HFF-Myc (cell line): Measurements from ENCODE around the gene TRMT6.

Experiments used
- DNase-seq: peaks from one replicate; pipeline ENCODE4 v3.0.0-alpha.2; 2011; ENCODE audit warnings: low read depth; ENCODE audit errors: extremely low read depth
- H3K4me3 ChIP-seq: replicated peaks from 2 replicates; pipeline ENCODE4 v1.5.1; 2011; ENCODE audit warnings: low read depth, mild to moderate bottlenecking, control low read depth, low read length
- TF ChIP-seq, protein P1 (sequence below): IDR thresholded peaks from 2 replicates; pipeline ENCODE4 v1.5.1; 2012; ENCODE audit warnings: mild to moderate bottlenecking, low read depth, low read length, control low read depth; ENCODE audit errors: missing control alignments

The TRMT6 gene

GRCh38 chr20:5950271-5951031, at the start of gene TRMT6, which contains the start of gene MCM8:
Gene TRMT6, minus strand, starts transcription at chr20:5950533. Its CDS starts 128 bp downstream, at chr20:5950405.
Gene MCM8, plus strand, starts transcription at chr20:5950652. Its CDS starts 1,364 bp downstream, at chr20:5952016.
- DNase-seq, result peak; percentile 83
- TF ChIP-seq, protein P1, sequence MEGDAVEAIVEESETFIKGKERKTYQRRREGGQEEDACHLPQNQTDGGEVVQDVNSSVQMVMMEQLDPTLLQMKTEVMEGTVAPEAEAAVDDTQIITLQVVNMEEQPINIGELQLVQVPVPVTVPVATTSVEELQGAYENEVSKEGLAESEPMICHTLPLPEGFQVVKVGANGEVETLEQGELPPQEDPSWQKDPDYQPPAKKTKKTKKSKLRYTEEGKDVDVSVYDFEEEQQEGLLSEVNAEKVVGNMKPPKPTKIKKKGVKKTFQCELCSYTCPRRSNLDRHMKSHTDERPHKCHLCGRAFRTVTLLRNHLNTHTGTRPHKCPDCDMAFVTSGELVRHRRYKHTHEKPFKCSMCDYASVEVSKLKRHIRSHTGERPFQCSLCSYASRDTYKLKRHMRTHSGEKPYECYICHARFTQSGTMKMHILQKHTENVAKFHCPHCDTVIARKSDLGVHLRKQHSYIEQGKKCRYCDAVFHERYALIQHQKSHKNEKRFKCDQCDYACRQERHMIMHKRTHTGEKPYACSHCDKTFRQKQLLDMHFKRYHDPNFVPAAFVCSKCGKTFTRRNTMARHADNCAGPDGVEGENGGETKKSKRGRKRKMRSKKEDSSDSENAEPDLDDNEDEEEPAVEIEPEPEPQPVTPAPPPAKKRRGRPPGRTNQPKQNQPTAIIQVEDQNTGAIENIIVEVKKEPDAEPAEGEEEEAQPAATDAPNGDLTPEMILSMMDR, result no peak
- peak within 1 kb of the TSS; percentile 89 for H3K4me3 ChIP-seq

GRCh38 chr20:5999783-6000182, 49.5 kb upstream of the TRMT6 start:
- H3K4me3 ChIP-seq, result no peak overlapping the region
- DNase-seq, result no peak
- TF ChIP-seq, protein P1, result no peak

DNA sequence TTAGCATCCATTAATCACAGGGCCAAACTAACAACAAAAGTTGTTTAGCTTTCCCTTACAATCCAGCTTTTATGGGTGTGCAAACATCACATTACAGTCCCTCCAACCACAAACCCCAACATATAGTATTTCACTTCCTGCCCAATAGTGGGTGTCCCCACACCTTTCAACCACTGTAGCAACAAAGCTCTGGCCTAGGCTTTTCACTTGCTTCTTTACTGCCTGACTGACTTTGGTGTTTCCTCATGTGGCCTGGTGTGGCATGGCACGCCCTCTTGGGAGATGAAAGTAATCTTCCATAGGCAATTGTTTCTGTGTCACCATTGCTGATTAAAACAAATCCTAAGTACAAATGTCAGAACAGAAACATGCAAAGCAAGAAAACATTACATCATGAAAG, 46.4 kb upstream of the TRMT6 start:
- TF ChIP-seq, protein P1, result no peak
- DNase-seq, result no peak
- H3K4me3 ChIP-seq, result no peak overlapping the region

DNA sequence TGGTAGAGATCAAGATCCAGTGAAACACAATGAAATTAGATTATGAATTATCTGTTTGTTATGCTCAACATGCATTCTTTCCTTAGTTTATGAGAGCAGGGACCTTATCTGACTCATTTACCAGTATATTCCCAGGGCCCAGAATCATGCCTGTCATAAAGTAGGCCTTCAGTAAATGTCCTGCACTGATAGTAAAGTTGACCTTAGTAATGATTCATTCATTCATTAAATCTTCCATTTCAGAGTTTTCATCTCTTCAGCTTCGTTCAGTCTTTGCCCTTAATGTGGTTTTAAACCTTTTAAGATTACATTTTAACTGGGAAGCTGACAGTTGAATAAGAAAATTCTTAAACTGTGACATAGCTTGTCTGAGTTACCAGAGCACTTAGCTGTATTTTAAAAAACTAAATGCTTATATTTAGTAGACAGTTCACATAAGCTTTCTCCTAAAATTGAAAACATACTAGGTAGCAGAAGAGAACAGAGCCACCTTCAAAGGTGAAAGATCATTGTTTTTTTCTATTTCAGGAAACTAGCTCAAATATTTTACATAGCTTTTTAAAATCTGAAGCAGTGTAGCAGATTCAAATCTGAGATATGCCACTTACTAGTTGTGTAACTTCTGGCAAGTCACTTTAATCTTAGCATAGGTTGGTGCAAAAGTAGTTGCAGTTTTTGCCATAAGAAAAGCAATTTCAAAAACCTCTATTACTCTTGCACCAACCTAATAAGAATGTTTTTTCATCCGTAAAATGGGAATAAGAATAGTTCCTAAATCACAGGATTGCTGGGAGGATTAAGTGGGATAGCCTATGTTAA, 41.5 kb upstream of the TRMT6 start:
- TF ChIP-seq, protein P1, result no peak
- no peak for DNase-seq
- no peak overlapping the region for H3K4me3 ChIP-seq

GRCh38 chr20:5990946-5991345, 40.6 kb upstream of the TRMT6 start:
- TF ChIP-seq, protein P1, result no peak
- DNase-seq, result no peak

DNA sequence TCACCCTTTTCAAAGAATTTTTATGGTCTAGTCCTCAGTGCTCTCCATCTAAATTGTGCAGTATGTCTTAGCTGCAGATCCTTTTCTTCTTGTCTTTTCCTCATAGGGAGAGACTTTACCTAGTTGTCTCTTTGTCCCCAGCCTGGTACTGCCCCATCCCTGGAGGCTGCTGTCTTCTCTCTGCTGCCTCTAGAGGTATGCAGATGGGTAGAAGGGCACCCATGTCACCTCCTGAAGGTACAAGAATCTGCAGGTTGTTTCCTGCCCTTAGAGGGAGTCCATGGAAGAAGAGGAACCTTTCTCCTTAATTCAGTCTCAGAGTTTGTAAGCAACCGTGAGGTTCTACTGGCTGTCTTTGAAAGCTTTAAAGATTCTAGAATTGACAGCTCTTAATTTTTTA, 39.2 kb upstream of the TRMT6 start:
- TF ChIP-seq, protein P1, result no peak
- DNase-seq, result no peak
- H3K4me3 ChIP-seq, result no peak overlapping the region

More at GRCh38 chr20:5990946-5991345, 40.6 kb upstream of the TRMT6 start:
- H3K4me3 ChIP-seq, result no peak overlapping the region
